Measurements from ENCODE around the gene NEDD1.
A peak's percentile ranks its signal among the peaks of the same experiment; 100 is the strongest.

Gene NEDD1

GRCh38 chr12:96897421-96897820 lies 9.6 kb upstream of the NEDD1 start:
- Histone ChIP-seq H3K36me3 (ENCODE audit: control insufficient read depth in 1 of 2, insufficient read depth in 2 of 2, low read length in 2 of 2) (peaks cover 0 to 2% of the 10 kb centered on the region in 2 experiments), H2AFZ (ENCODE audit: insufficient read depth, low read length, poor library complexity) (no peak overlapping the region), H3K9me3 (ENCODE audit: insufficient read depth, low read depth, low read length) (peaks cover 2% of the 10 kb centered on the region), H4K12ac (ENCODE audit: low read depth, low read length) (no peak overlapping the region), H3K79me2 (ENCODE audit: control insufficient read depth, insufficient read depth, low read length, poor library complexity) (no peaks in the 10 kb centered on the region), H3K9ac (ENCODE audit: low read length) (no peak overlapping the region), H3K4me2 (ENCODE audit: low read length) (no peak overlapping the region), H3K4me3 (ENCODE audit: low read depth, low read length) (no peak overlapping the region), H4K8ac (ENCODE audit: low read depth, low read length) (no peak overlapping the region), H2BK120ac (ENCODE audit: insufficient read depth, low read length, poor library complexity) (no peak overlapping the region), H2BK5ac (ENCODE audit: low read depth, low read length, poor library complexity) (no peak overlapping the region), H3K27ac (ENCODE audit: low read depth, low read length) (no peak overlapping the region), H3K4ac (ENCODE audit: low read depth, low read length) (no peak overlapping the region), H2AK5ac (ENCODE audit: low read length) (no peak overlapping the region), H3K14ac (ENCODE audit: low read length) (no peak overlapping the region), H3K23ac (ENCODE audit: low read length) (no peak overlapping the region), H3K79me1 (ENCODE audit: low read length) (no peaks in the 10 kb centered on the region), H4K91ac (ENCODE audit: low read depth, low read length) (no peak overlapping the region), H2BK12ac (ENCODE audit: low read length) (no peak overlapping the region), H3K18ac (ENCODE audit: low read length) (no peak overlapping the region), H3K4me1 (ENCODE audit: control insufficient read depth in 1 of 2, insufficient read depth in 2 of 2, low read length in 2 of 2) (no peaks in the 10 kb centered on the region), H3K27me3 (ENCODE audit: insufficient read depth, low read length) (no peaks in the 10 kb centered on the region)
- no peak for DNase-seq
- no CpG with 5 or more reads among the region's 3 CpGs for WGBS (ENCODE audit: extremely low coverage, insufficient coverage, insufficient read length)

- Histone ChIP-seq H3K79me1 (ENCODE audit: low read length) (no peaks in the 10 kb centered on the region), H3K27ac (ENCODE audit: low read depth, low read length) (no peak overlapping the region), H2AFZ (ENCODE audit: insufficient read depth, low read length, poor library complexity) (no peak overlapping the region), H3K9ac (ENCODE audit: low read length) (no peak overlapping the region), H3K79me2 (ENCODE audit: control insufficient read depth, insufficient read depth, low read length, poor library complexity) (no peaks in the 10 kb centered on the region), H3K14ac (ENCODE audit: low read length) (no peak overlapping the region), H4K91ac (ENCODE audit: low read depth, low read length) (no peak overlapping the region), H2AK5ac (ENCODE audit: low read length) (no peak overlapping the region), H3K36me3 (ENCODE audit: control insufficient read depth in 1 of 2, insufficient read depth in 2 of 2, low read length in 2 of 2) (no peaks in the 10 kb centered on the region), H3K18ac (ENCODE audit: low read length) (no peak overlapping the region), H3K27me3 (ENCODE audit: insufficient read depth, low read length) (no peaks in the 10 kb centered on the region), H4K12ac (ENCODE audit: low read depth, low read length) (no peak overlapping the region), H3K23ac (ENCODE audit: low read length) (no peak overlapping the region), H3K4me2 (ENCODE audit: low read length) (no peak overlapping the region), H3K9me3 (ENCODE audit: insufficient read depth, low read depth, low read length) (no peaks in the 10 kb centered on the region), H2BK120ac (ENCODE audit: insufficient read depth, low read length, poor library complexity) (no peak overlapping the region), H2BK5ac (ENCODE audit: low read depth, low read length, poor library complexity) (no peak overlapping the region), H3K4ac (ENCODE audit: low read depth, low read length) (no peak overlapping the region), H3K4me1 (ENCODE audit: control insufficient read depth in 1 of 2, insufficient read depth in 2 of 2, low read length in 2 of 2) (no peaks in the 10 kb centered on the region), H3K4me3 (ENCODE audit: low read depth, low read length) (no peak overlapping the region), H2BK12ac (ENCODE audit: low read length) (no peak overlapping the region), H4K8ac (ENCODE audit: low read depth, low read length) (no peak overlapping the region)
- no peak for DNase-seq
Observed at GRCh38 chr12:96901175-96901574, 5.9 kb upstream of the NEDD1 start.

GRCh38 chr12:96902076-96902475 lies 5.0 kb upstream of the NEDD1 start:
- Histone ChIP-seq H3K4me3 (ENCODE audit: low read depth, low read length) (no peak overlapping the region), H3K79me2 (ENCODE audit: control insufficient read depth, insufficient read depth, low read length, poor library complexity) (peaks cover 3% of the 10 kb centered on the region), H3K23ac (ENCODE audit: low read length) (no peak overlapping the region), H2AFZ (ENCODE audit: insufficient read depth, low read length, poor library complexity) (no peak overlapping the region), H3K36me3 (ENCODE audit: control insufficient read depth in 1 of 2, insufficient read depth in 2 of 2, low read length in 2 of 2) (no peaks in the 10 kb centered on the region), H4K12ac (ENCODE audit: low read depth, low read length) (no peak overlapping the region), H3K9me3 (ENCODE audit: insufficient read depth, low read depth, low read length) (no peaks in the 10 kb centered on the region), H3K14ac (ENCODE audit: low read length) (no peak overlapping the region), H3K4ac (ENCODE audit: low read depth, low read length) (no peak overlapping the region), H4K8ac (ENCODE audit: low read depth, low read length) (no peak overlapping the region), H2BK12ac (ENCODE audit: low read length) (no peak overlapping the region), H3K4me2 (ENCODE audit: low read length) (no peak overlapping the region), H3K4me1 (ENCODE audit: control insufficient read depth in 1 of 2, insufficient read depth in 2 of 2, low read length in 2 of 2) (no peaks in the 10 kb centered on the region), H3K9ac (ENCODE audit: low read length) (no peak overlapping the region), H3K18ac (ENCODE audit: low read length) (no peak overlapping the region), H2BK120ac (ENCODE audit: insufficient read depth, low read length, poor library complexity) (no peak overlapping the region), H3K27me3 (ENCODE audit: insufficient read depth, low read length) (no peaks in the 10 kb centered on the region), H3K79me1 (ENCODE audit: low read length) (peaks cover 3% of the 10 kb centered on the region), H2BK5ac (ENCODE audit: low read depth, low read length, poor library complexity) (no peak overlapping the region), H4K91ac (ENCODE audit: low read depth, low read length) (no peak overlapping the region), H3K27ac (ENCODE audit: low read depth, low read length) (no peak overlapping the region), H2AK5ac (ENCODE audit: low read length) (no peak overlapping the region)
- WGBS (ENCODE audit: extremely low coverage, insufficient coverage, insufficient read length), result no CpG with 5 or more reads among the region's 4 CpGs
- DNase-seq, result no peak

- Histone ChIP-seq H3K4me1 (ENCODE audit: control insufficient read depth in 1 of 2, insufficient read depth in 2 of 2, low read length in 2 of 2) (peaks cover 0 to 5% of the 10 kb centered on the region in 2 experiments), H2AK5ac (ENCODE audit: low read length) (no peak overlapping the region), H2BK5ac (ENCODE audit: low read depth, low read length, poor library complexity) (no peak overlapping the region), H4K91ac (ENCODE audit: low read depth, low read length) (no peak overlapping the region), H3K4me2 (ENCODE audit: low read length) (peak overlapping the region; percentile 88), H3K4ac (ENCODE audit: low read depth, low read length) (no peak overlapping the region), H3K9me3 (ENCODE audit: insufficient read depth, low read depth, low read length) (no peaks in the 10 kb centered on the region), H3K27ac (ENCODE audit: low read depth, low read length) (no peak overlapping the region), H3K18ac (ENCODE audit: low read length) (no peak overlapping the region), H2AFZ (ENCODE audit: insufficient read depth, low read length, poor library complexity) (peak overlapping the region; percentile 95), H3K9ac (ENCODE audit: low read length) (no peak overlapping the region), H3K4me3 (ENCODE audit: low read depth, low read length) (no peak overlapping the region), H3K79me1 (ENCODE audit: low read length) (peaks cover 10% of the 10 kb centered on the region), H3K27me3 (ENCODE audit: insufficient read depth, low read length) (no peaks in the 10 kb centered on the region), H4K8ac (ENCODE audit: low read depth, low read length) (peak overlapping the region; percentile 98), H4K12ac (ENCODE audit: low read depth, low read length) (peak overlapping the region; percentile 86), H2BK120ac (ENCODE audit: insufficient read depth, low read length, poor library complexity) (no peak overlapping the region), H3K14ac (ENCODE audit: low read length) (peak overlapping the region; percentile 75), H2BK12ac (ENCODE audit: low read length) (no peak overlapping the region), H3K23ac (ENCODE audit: low read length) (no peak overlapping the region), H3K36me3 (ENCODE audit: control insufficient read depth in 1 of 2, insufficient read depth in 2 of 2, low read length in 2 of 2) (no peaks in the 10 kb centered on the region), H3K79me2 (ENCODE audit: control insufficient read depth, insufficient read depth, low read length, poor library complexity) (peaks cover 11% of the 10 kb centered on the region)
- WGBS (ENCODE audit: extremely low coverage, insufficient coverage, insufficient read length), result no CpG with 5 or more reads among the region's 9 CpGs
- DNase-seq, result no peak
Observed at GRCh38 chr12:96906498-96906848, 584 bp upstream of the NEDD1 start.

Measured in trophoblast cell (in vitro differentiated cells and primary cell).